DND-41 (cell line): ENCODE measurements around the gene PCED1B.
"Not testable (repeated sequence)": the region's sequence is repeated elsewhere in the genome, so short reads cannot be mapped to it uniquely, and the experiment has no call there.

Experiments used
- ATAC-seq: fragments of 200-7000 bp; cut with Tn5 transposase; 3 replicates; pipeline ENCODE4 v1.9.1; 2021; ENCODE audit warnings: low read depth; ENCODE audit not compliant: insufficient read depth
- DNase-seq: peaks from one replicate; pipeline ENCODE4 v3.0.0-alpha.2; 2020
- H2AFZ ChIP-seq: 2 replicates; pipeline ENCODE4 v1.6.0; 2012; ENCODE audit warnings: low read depth, low read length
- H3K27ac ChIP-seq: 2 replicates; pipeline ENCODE4 v1.5.1; 2012; ENCODE audit warnings: low read length, inconsistent platforms
- H3K27me3 ChIP-seq: fragments of 200-600 bp; sonication (generic); 2 replicates; pipeline ENCODE4 v1.6.0; 2012; ENCODE audit warnings: low read length, mild to moderate bottlenecking, inconsistent platforms; ENCODE audit not compliant: insufficient read depth, poor library complexity
- H3K36me3 ChIP-seq: 2 replicates; pipeline ENCODE4 v1.5.1; 2012; ENCODE audit warnings: low read length, inconsistent platforms; ENCODE audit not compliant: insufficient read depth
- H3K4me1 ChIP-seq: 2 replicates; pipeline ENCODE4 v1.5.1; 2012; ENCODE audit warnings: mild to moderate bottlenecking, low read length; ENCODE audit not compliant: insufficient read depth
- H3K4me2 ChIP-seq: 2 replicates; pipeline ENCODE4 v1.6.0; 2012; ENCODE audit warnings: mild to moderate bottlenecking, moderate library complexity, low read length, inconsistent platforms; ENCODE audit not compliant: insufficient read depth
- H3K4me3 ChIP-seq, 2 experiments: fragments of 200-600 bp in 1 of 2; shearing (Covaris generic) in 1 of 2; 2 replicates each; pipeline ENCODE4 v1.5.1; 2012 to 2016; ENCODE audit warnings: inconsistent platforms in 2 of 2, low read length in 2 of 2, mild to moderate bottlenecking in 2 of 2, low read depth in 1 of 2, moderate library complexity in 1 of 2
- H3K79me2 ChIP-seq: 2 replicates; pipeline ENCODE4 v1.6.0; 2012; ENCODE audit warnings: low read length, inconsistent platforms; ENCODE audit not compliant: insufficient read depth
- H3K9ac ChIP-seq: 2 replicates; pipeline ENCODE4 v1.6.0; 2012; ENCODE audit warnings: low read depth, mild to moderate bottlenecking, inconsistent platforms, low read length, moderate library complexity
- H3K9me3 ChIP-seq: 2 replicates; pipeline ENCODE4 v1.5.1; 2012; ENCODE audit warnings: low read length, moderate library complexity, mild to moderate bottlenecking, inconsistent platforms; ENCODE audit not compliant: insufficient read depth, severe bottlenecking
- H4K20me1 ChIP-seq: 2 replicates; pipeline ENCODE4 v1.6.0; 2012; ENCODE audit warnings: low read length; ENCODE audit not compliant: insufficient read depth
- EZH2 ChIP-seq: IDR thresholded peaks from 3 replicates; pipeline ENCODE4 v1.6.1; 2012; ENCODE audit warnings: borderline replicate concordance, low read depth, mild to moderate bottlenecking, moderate library complexity, low read length, inconsistent platforms; ENCODE audit not compliant: severe bottlenecking
- TF ChIP-seq, protein P1 (sequence below): IDR thresholded peaks from 2 replicates; pipeline ENCODE4 v1.5.1; 2012; ENCODE audit warnings: borderline replicate concordance, low read length, moderate library complexity, mild to moderate bottlenecking; ENCODE audit not compliant: poor library complexity, severe bottlenecking; ENCODE audit errors: extremely low read depth

Gene PCED1B

DNA sequence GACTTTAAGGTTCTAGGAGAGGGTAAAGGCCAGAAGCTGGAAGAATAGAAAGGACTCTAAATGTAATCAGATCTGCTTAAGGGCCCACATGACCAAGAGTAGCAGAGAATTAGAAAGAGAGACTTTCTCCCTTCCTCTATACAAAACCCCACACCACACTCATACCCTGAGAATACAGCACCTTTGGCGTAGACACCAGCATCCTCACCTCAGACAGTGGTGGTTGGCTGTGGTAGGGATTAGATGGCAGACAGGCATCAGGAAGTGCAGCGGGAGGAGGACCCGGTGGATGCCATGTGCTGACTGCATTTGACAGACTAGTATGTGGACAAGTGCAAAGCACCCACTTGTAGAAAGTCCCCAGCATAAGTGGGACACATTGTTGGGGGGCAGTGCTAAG is 98.6 kb downstream of the PCED1B start:
- no peaks in the 10 kb centered on the region for H3K9me3 ChIP-seq
- no peak overlapping the region for H3K4me2 ChIP-seq
- no peaks in the 10 kb centered on the region for H4K20me1 ChIP-seq
- no peak overlapping the region for H2AFZ ChIP-seq
- no peak overlapping the region for H3K9ac ChIP-seq
- no peaks in the 10 kb centered on the region for H3K4me1 ChIP-seq
- H3K4me3 ChIP-seq, result no peak overlapping the region
- TF ChIP-seq, protein P1, sequence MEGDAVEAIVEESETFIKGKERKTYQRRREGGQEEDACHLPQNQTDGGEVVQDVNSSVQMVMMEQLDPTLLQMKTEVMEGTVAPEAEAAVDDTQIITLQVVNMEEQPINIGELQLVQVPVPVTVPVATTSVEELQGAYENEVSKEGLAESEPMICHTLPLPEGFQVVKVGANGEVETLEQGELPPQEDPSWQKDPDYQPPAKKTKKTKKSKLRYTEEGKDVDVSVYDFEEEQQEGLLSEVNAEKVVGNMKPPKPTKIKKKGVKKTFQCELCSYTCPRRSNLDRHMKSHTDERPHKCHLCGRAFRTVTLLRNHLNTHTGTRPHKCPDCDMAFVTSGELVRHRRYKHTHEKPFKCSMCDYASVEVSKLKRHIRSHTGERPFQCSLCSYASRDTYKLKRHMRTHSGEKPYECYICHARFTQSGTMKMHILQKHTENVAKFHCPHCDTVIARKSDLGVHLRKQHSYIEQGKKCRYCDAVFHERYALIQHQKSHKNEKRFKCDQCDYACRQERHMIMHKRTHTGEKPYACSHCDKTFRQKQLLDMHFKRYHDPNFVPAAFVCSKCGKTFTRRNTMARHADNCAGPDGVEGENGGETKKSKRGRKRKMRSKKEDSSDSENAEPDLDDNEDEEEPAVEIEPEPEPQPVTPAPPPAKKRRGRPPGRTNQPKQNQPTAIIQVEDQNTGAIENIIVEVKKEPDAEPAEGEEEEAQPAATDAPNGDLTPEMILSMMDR, result no peak
- TF ChIP-seq EZH2, result no peak
- no peak overlapping the region for H3K27ac ChIP-seq
- DNase-seq, result no peak
- ATAC-seq, result no peak
- no peaks in the 10 kb centered on the region for H3K36me3 ChIP-seq
- H3K27me3 ChIP-seq, result no peaks in the 10 kb centered on the region
- H3K79me2 ChIP-seq, result no peaks in the 10 kb centered on the region

DNA sequence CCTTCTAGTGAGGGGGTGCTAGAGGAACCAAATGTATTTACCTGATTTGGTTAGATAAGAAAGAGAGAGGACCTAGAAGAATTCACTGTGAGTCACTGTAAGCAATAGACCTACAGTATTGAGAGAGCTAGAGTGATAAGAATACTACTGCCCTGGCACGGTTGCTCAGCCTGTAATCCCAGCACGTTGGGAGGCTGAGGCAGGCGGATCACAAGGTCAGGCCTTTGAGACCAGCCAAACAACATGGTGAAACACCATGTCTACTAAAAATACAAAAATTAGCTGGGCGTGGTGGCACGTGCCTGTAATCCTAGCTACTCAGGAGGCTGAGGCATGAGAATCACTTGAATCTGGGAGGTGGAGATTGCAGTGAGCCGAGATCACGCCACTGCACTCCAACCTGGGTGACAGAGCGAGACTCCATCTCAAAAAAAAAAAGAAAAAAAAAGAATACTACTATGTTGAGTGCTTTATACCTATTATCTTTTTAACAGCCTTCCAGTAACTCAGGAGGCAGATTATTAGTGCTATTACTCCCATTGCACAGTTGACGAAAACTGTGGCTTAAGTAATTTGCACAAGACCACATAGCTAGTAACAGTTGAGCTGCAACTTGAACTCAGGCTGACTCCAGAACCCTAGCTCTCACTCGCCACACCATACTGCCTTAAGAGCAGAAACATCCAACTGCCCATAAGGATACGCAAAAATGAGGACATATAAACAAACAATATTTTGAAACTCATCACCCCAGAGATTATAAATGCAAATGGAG is 102.9 kb downstream of the PCED1B start:
- ATAC-seq, H3K4me1 ChIP-seq, H2AFZ ChIP-seq, H3K4me2 ChIP-seq, DNase-seq, H3K27me3 ChIP-seq, H3K9ac ChIP-seq, H4K20me1 ChIP-seq, H3K79me2 ChIP-seq, H3K9me3 ChIP-seq, H3K36me3 ChIP-seq, H3K4me3 ChIP-seq, H3K27ac ChIP-seq: not testable (repeated sequence)

DNA sequence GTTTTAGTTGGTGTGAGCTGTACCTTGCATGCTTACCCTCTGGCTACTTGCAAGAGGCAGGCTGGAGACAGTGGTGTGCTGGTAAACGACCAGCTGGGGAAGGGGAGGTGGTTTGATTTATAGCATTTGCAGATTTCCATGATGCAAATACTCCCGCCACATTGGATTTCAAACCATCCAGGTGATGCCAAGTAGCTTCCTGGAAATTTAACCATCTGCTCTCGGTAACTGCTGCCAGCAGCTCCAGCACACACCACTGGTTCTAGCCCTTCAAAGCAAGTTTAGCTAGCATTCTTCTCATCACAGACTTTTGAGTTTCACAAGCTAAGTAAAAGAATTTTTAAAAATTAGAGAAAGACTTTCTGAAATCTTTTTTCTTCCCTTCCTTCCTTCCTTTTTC is 104.8 kb downstream of the PCED1B start:
- Histone ChIP-seq H3K27me3 (no peaks in the 10 kb centered on the region), H3K4me1 (no peaks in the 10 kb centered on the region), H2AFZ (no peak overlapping the region), H3K79me2 (no peaks in the 10 kb centered on the region), H3K9me3 (no peaks in the 10 kb centered on the region), H3K36me3 (no peaks in the 10 kb centered on the region), H3K9ac (no peak overlapping the region), H4K20me1 (no peaks in the 10 kb centered on the region), H3K4me2 (no peak overlapping the region), H3K4me3 (no peak overlapping the region), H3K27ac (no peak overlapping the region)
- ATAC-seq (no peak), DNase-seq (no peak)
- TF ChIP-seq, protein P1, result no peak
- no peak for TF ChIP-seq EZH2

DNA sequence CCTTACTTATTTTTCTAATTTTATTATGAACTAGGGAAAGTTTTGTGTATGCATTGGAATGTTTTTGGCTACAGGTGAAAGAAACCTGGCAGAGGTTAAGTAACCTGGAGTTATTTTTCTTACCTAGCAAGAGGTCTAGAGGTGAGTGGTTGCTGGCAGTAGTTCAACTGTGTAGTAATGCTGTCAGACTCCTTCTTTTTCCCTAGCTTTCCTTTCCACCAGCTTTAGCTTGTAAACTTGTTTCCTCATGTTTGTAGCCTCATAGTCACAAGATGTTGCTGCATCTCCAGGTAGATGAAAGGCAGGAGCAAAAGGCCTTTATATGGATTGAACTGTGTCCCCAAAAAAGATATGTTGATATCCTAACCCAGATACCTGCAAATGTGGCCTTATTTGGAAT is 105.4 kb downstream of the PCED1B start:
- TF ChIP-seq EZH2, result no peak
- TF ChIP-seq, protein P1, result no peak
- Histone ChIP-seq H3K9ac (no peak overlapping the region), H3K27ac (no peak overlapping the region), H2AFZ (no peak overlapping the region), H3K4me1 (no peaks in the 10 kb centered on the region), H3K4me3 (no peak overlapping the region), H3K9me3 (no peaks in the 10 kb centered on the region), H3K4me2 (no peak overlapping the region), H3K27me3 (no peaks in the 10 kb centered on the region), H3K36me3 (no peaks in the 10 kb centered on the region), H4K20me1 (no peaks in the 10 kb centered on the region), H3K79me2 (no peaks in the 10 kb centered on the region)
- DNase-seq, result no peak
- no peak for ATAC-seq
